HepG2 (cell line): ENCODE measurements around the gene NTM. TPM values are rescaled to one million over a fixed set of nuclear protein-coding genes. Genes with fewer than 3 reads are reported as not detected.

Experiments used
- ATAC-seq: fragments of 200-7000 bp; cut with Tn5 transposase; 3 replicates; pipeline ENCODE4 v1.9.1; 2020; ENCODE audit warnings: mild to moderate bottlenecking, moderate library complexity
- BruUV-seq: library from RNA; stranded (reverse); fragments of 400-500 nt; replicated peaks from 2 replicates; lab custom pipeline; 2021; lab: Mats Ljungman, UMichigan
- CTCF ChIA-PET: fragments of 300-600 bp; formaldehyde crosslinking; extraction: SDS; loops from one replicate; lab custom pipeline; 2021; ENCODE audit warnings: low total read pairs, inconsistent platforms, low intra/inter-chr PET ratio; lab: Yijun Ruan, JAX
- POLR2A ChIA-PET: fragments of 350-600 bp; sonication (Branson Sonifier 250); formaldehyde crosslinking; loops from one replicate; lab custom pipeline; 2020; ENCODE audit warnings: antibody characterized with exemption, inconsistent platforms; lab: Yijun Ruan, JAX
- DNase-seq: peaks from one replicate; pipeline ENCODE4 v3.0.0-alpha.2; 2015; ENCODE audit warnings: low spot score
- FAIRE-seq: peaks from 3 replicates; lab custom pipeline; 2011; peaks lifted over from hg19 to GRCh38; lab: Jason Lieb, UNC
- H2AFZ ChIP-seq: one replicate; pipeline ENCODE4 v1.6.1; 2011; ENCODE audit warnings: low read length, inconsistent platforms
- H3K27ac ChIP-seq: fragments of 300-600 bp; 3 replicates; pipeline ENCODE4 v1.8.0; 2011; ENCODE audit warnings: mixed run types, mild to moderate bottlenecking, mixed read lengths, low read length, inconsistent platforms; ENCODE audit not compliant: insufficient read depth; ENCODE audit errors: extremely low read length
- H3K27me3 ChIP-seq, 2 experiments: fragments of 200-600 bp in 1 of 2; 2 replicates in 1 of 2; 3 replicates in 1 of 2; pipeline versions ENCODE4 v1.6.0 to v1.8.0; 2011; ENCODE audit warnings: low read length in 2 of 2, mild to moderate bottlenecking in 2 of 2, moderate library complexity in 2 of 2, inconsistent platforms in 1 of 2; ENCODE audit not compliant: insufficient read depth in 2 of 2, control insufficient read depth in 1 of 2
- H3K36me3 ChIP-seq, 2 experiments: fragments of 200-600 bp in 1 of 2; replicated peaks in 1 of 2; 2 replicates in 1 of 2; 3 replicates in 1 of 2; pipeline versions ENCODE4 v1.5.1 to v1.8.0; 2011; ENCODE audit warnings: low read length in 2 of 2, inconsistent platforms in 1 of 2; ENCODE audit not compliant: insufficient read depth in 2 of 2, control insufficient read depth in 1 of 2
- H3K4me1 ChIP-seq: 2 replicates; pipeline ENCODE4 v1.5.1; 2012; ENCODE audit warnings: low read length, inconsistent platforms; ENCODE audit not compliant: insufficient read depth
- H3K4me2 ChIP-seq: 2 replicates; pipeline ENCODE4 v1.6.0; 2011; ENCODE audit warnings: low read depth, low read length, inconsistent platforms
- H3K4me3 ChIP-seq, 3 experiments: fragments of 200-600 bp in 1 of 3; sonication (generic), shearing (Covaris generic) in 1 of 3; replicated peaks in 1 of 3; 2 replicates each; pipeline ENCODE4 v1.5.1; 2011 to 2016; ENCODE audit warnings: low read length in 3 of 3, inconsistent platforms in 2 of 3, low read depth in 2 of 3, mild to moderate bottlenecking in 2 of 3, control low read depth in 1 of 3, mixed read lengths in 1 of 3; ENCODE audit not compliant: insufficient read depth in 1 of 3
- H3K79me2 ChIP-seq: one replicate; pipeline ENCODE4 v1.6.1; 2011; ENCODE audit warnings: low read length, inconsistent platforms; ENCODE audit not compliant: insufficient read depth
- H3K9ac ChIP-seq: 2 replicates; pipeline ENCODE4 v1.6.0; 2011; ENCODE audit warnings: mild to moderate bottlenecking, low read depth, low read length, inconsistent platforms; ENCODE audit not compliant: insufficient read depth
- H3K9me3 ChIP-seq: 2 replicates; pipeline ENCODE4 v1.5.1; 2012; ENCODE audit warnings: mild to moderate bottlenecking, low read length
- H4K20me1 ChIP-seq: 2 replicates; pipeline ENCODE4 v1.6.0; 2011; ENCODE audit warnings: inconsistent platforms, mild to moderate bottlenecking, low read length, moderate library complexity; ENCODE audit not compliant: insufficient read depth
- TCF7 ChIP-seq: sonication (generic); IDR thresholded peaks from 2 replicates; pipeline ENCODE4 v1.6.1; 2016; ENCODE audit warnings: antibody characterized with exemption, low read depth
- TRIM22 ChIP-seq: fragments of 450-650 bp; IDR thresholded peaks from 2 replicates; pipeline ENCODE4 v1.6.1; 2017
- TSC22D2 ChIP-seq: sonication (generic); formaldehyde crosslinking; IDR thresholded peaks from 2 replicates; pipeline ENCODE4 v1.5.1; 2020; ENCODE audit warnings: missing genetic modification reagents, mild to moderate bottlenecking, borderline replicate concordance
- ZNF282 ChIP-seq: fragments of 450-650 bp; IDR thresholded peaks from 2 replicates; pipeline ENCODE4 v1.6.1; 2018; ENCODE audit not compliant: partially characterized antibody
- ZNF557 ChIP-seq: sonication (generic); formaldehyde crosslinking; IDR thresholded peaks from 2 replicates; pipeline ENCODE4 v1.4.0; 2020; ENCODE audit warnings: missing genetic modification reagents
- ZNF572 ChIP-seq: sonication (generic); formaldehyde crosslinking; IDR thresholded peaks from 2 replicates; pipeline ENCODE4 v1.5.1; 2020; ENCODE audit warnings: mild to moderate bottlenecking, missing genetic modification reagents
- ZNF589 ChIP-seq: sonication (generic); formaldehyde crosslinking; conservative IDR thresholded peaks from 2 replicates; pipeline ENCODE4 v1.8.0; 2022; ENCODE audit warnings: mild to moderate bottlenecking, moderate library complexity, missing genetic modification reagents
- ZNF616 ChIP-seq: sonication (generic); formaldehyde crosslinking; IDR thresholded peaks from 2 replicates; pipeline ENCODE4 v1.5.0; 2020; ENCODE audit warnings: low read depth, mild to moderate bottlenecking, missing genetic modification reagents
- ZNF761 ChIP-seq: sonication (generic); formaldehyde crosslinking; conservative IDR thresholded peaks from 2 replicates; pipeline ENCODE4 v1.4.0; 2020; ENCODE audit warnings: mild to moderate bottlenecking, missing genetic modification reagents
- ZNF841 ChIP-seq: sonication (generic); formaldehyde crosslinking; IDR thresholded peaks from 2 replicates; pipeline ENCODE4 v1.8.1; 2023; ENCODE audit warnings: missing genetic modification reagents, borderline replicate concordance
- WGBS: methylation state at CpG from one replicate; pipeline ENCODE4 v1.1.6; 2017; ENCODE audit warnings: low lambda C conversion rate; 5-methylcytosine and 5-hydroxymethylcytosine counted together
- in situ Hi-C: cut with HindIII; loops from 2 replicates; pipeline ENCODE4 v1.10.0; 2017; ENCODE audit warnings: low pct_unique_long_range_greater_than_20kb; ENCODE audit not compliant: extremely low pct_ligation_motif_present
- intact Hi-C: fragments of 100-400 bp; cut with micrococcal nuclease; formaldehyde crosslinking; loops from one replicate; pipeline ENCODE4 v1.10.0; 2022; ENCODE audit not compliant: unreplicated experiment
- polyA plus RNA-seq, 8 experiments: library from polyadenylated mRNA; depleted of rRNA in 3 of 8; stranded (reverse) in 7 of 8; unstranded in 1 of 8; fragments of >200 nt; fragmentation: Illumina TruSeq in 4 of 8; extraction: Trizol in 4 of 8; gene quantifications; 2 replicates each; pipeline versions ENCODE4 v1.2.1 to v1.2.3, GENCODE V29; 2011 to 2016; ENCODE audit warnings: low read depth in 4 of 8, missing spikeins in 1 of 8, mixed read lengths in 1 of 8; ENCODE audit not compliant: insufficient read depth in 1 of 8
- total RNA-seq, 5 experiments: library from RNA; depleted of rRNA; stranded (reverse); fragments of >200 nt; fragmentation: Illumina TruSeq; extraction: Trizol; gene quantifications; 2 replicates each; pipeline ENCODE4 v1.2.3, GENCODE V29; 2016; ENCODE audit warnings: low read depth in 1 of 5
- TF ChIP-seq, protein P1 (sequence below): IDR thresholded peaks from 2 replicates; pipeline ENCODE4 v1.6.1; 2016
- TF ChIP-seq, protein P2 (sequence below): sonication (generic); formaldehyde crosslinking; IDR thresholded peaks from 2 replicates; pipeline ENCODE4 v1.4.0; 2020; ENCODE audit warnings: missing genetic modification reagents

Gene NTM
- total and polyA plus RNA-seq, 2 of the 13 experiments (the other 11 are each of a cell fraction or from before 2014, with no cell fraction given): not detected

- ChIA-PET CTCF (no interaction called here), POLR2A (no interaction called here)
- DNase-seq: no peak
- Histone ChIP-seq H3K36me3 (no peaks in the 10 kb centered on the region), H2AFZ (no peak overlapping the region), H4K20me1 (no peaks in the 10 kb centered on the region), H3K9ac (no peak overlapping the region), H3K27me3 (peaks cover 0 to 4% of the 10 kb centered on the region in 2 experiments; a peak in 1 of 5 replicates), H3K4me3 (no peak overlapping the region)
- TF ChIP-seq, protein P1, sequence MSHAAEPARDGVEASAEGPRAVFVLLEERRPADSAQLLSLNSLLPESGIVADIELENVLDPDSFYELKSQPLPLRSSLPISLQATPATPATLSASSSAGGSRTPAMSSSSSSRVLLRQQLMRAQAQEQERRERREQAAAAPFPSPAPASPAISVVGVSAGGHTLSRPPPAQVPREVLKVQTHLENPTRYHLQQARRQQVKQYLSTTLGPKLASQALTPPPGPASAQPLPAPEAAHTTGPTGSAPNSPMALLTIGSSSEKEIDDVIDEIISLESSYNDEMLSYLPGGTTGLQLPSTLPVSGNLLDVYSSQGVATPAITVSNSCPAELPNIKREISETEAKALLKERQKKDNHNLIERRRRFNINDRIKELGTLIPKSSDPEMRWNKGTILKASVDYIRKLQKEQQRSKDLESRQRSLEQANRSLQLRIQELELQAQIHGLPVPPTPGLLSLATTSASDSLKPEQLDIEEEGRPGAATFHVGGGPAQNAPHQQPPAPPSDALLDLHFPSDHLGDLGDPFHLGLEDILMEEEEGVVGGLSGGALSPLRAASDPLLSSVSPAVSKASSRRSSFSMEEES: no peak
- TF ChIP-seq ZNF761 (CRISPR knock-in tag) (no peak), ZNF557 (no peak), ZNF616 (CRISPR knock-in tag) (no peak), ZNF282 (no peak), ZNF572 (CRISPR knock-in tag) (no peak), TCF7 (no peak), ZNF841 (CRISPR knock-in tag) (no peak)
- TF ChIP-seq, all 625 proteins: peak for 0
- H3K4me1 ChIP-seq: no peaks in the 10 kb centered on the region
- no peaks in the 10 kb centered on the region for H3K9me3 ChIP-seq
- no peak for FAIRE-seq
- H3K4me2 ChIP-seq: no peak overlapping the region
- ATAC-seq: no peak
- no peaks in the 10 kb centered on the region for H3K79me2 ChIP-seq
- no TSS peak for BruUV-seq
- intact Hi-C loops (no loop called here), in situ Hi-C loops (no loop called here)
- WGBS: 8% methylated on average over 3 of the region's 3 CpGs
- no peak overlapping the region for H3K27ac ChIP-seq
These were observed 441.0 kb downstream of the NTM start for GRCh38 chr11:131811383-131811782.

DNA sequence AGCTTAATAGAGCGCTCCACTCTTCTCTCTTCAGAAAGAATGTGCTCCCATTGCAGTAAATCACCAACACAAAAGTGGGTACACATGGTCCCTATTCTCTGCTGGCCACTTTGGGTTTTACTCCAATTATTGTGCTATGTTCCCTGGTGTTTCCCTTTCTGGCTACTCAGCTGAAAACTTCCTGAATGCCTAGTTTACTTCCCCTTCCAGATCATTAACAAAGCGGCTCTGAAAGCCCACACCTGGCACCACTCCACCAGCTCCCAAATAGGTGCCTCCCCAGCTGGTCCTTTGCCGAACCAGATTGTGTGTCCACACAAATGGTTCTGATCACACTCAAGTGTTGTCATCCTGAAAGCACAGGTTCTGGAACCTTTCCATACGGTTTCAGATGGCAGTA lies 443.7 kb downstream of the NTM start:
- ATAC-seq (no peak), FAIRE-seq (no peak), DNase-seq (no peak)
- no peaks in the 10 kb centered on the region for H3K4me1 ChIP-seq
- 9% methylated on average over 4 of the region's 4 CpGs for WGBS
- ChIA-PET CTCF (no interaction called here), POLR2A (no interaction called here)
- no peak overlapping the region for H3K4me3 ChIP-seq
- H4K20me1 ChIP-seq: no peaks in the 10 kb centered on the region
- H3K9ac ChIP-seq: no peak overlapping the region
- no peak overlapping the region for H3K27ac ChIP-seq
- in situ Hi-C loops (no loop called here), intact Hi-C loops (no loop called here)
- no peak overlapping the region for H3K4me2 ChIP-seq
- H3K9me3 ChIP-seq: no peaks in the 10 kb centered on the region
- no peaks in the 10 kb centered on the region for H3K79me2 ChIP-seq
- no peaks in the 10 kb centered on the region for H3K36me3 ChIP-seq
- peaks cover 0 to 4% of the 10 kb centered on the region in 2 experiments; a peak in 1 of 5 replicates for H3K27me3 ChIP-seq
- no peak overlapping the region for H2AFZ ChIP-seq
- no TSS peak for BruUV-seq
- TF ChIP-seq TSC22D2 (CRISPR knock-in tag) (no peak), TRIM22 (no peak), ZNF589 (no peak)
- TF ChIP-seq, protein P2, sequence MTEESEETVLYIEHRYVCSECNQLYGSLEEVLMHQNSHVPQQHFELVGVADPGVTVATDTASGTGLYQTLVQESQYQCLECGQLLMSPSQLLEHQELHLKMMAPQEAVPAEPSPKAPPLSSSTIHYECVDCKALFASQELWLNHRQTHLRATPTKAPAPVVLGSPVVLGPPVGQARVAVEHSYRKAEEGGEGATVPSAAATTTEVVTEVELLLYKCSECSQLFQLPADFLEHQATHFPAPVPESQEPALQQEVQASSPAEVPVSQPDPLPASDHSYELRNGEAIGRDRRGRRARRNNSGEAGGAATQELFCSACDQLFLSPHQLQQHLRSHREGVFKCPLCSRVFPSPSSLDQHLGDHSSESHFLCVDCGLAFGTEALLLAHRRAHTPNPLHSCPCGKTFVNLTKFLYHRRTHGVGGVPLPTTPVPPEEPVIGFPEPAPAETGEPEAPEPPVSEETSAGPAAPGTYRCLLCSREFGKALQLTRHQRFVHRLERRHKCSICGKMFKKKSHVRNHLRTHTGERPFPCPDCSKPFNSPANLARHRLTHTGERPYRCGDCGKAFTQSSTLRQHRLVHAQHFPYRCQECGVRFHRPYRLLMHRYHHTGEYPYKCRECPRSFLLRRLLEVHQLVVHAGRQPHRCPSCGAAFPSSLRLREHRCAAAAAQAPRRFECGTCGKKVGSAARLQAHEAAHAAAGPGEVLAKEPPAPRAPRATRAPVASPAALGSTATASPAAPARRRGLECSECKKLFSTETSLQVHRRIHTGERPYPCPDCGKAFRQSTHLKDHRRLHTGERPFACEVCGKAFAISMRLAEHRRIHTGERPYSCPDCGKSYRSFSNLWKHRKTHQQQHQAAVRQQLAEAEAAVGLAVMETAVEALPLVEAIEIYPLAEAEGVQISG (CRISPR knock-in tag): no peak
